Measurements from ENCODE around the gene PCDHGA6. TPM values are rescaled to one million over a fixed set of nuclear protein-coding genes. Genes with fewer than 3 reads are reported as not detected.
"Not testable (repeated sequence)": the region's sequence is repeated elsewhere in the genome, so short reads cannot be mapped to it uniquely, and the experiment has no call there.

PCDHGA6 gene
- total RNA-seq, 2 experiments from 2014 or later: 0.05 to 0.14 TPM

GRCh38 chr5:141360685-141361084 is 13.0 kb upstream of the PCDHGA6 start:
- peaks cover 38% of the 10 kb centered on the region for H3K9me3 Mint-ChIP-seq (ENCODE audit: low read depth)
- DNase-seq (no peak), ATAC-seq (no peak)
- ChIA-PET CTCF (interaction anchor here (1.1 kb wide), 1 partner anchor 25 kb away, joined by 3 read pairs; no protein-coding TSS in a partner anchor), POLR2A (no interaction called here)
- H3K4me1 Mint-ChIP-seq: peaks cover 2% of the 10 kb centered on the region
- no peak overlapping the region for H3K27ac Mint-ChIP-seq
- H3K4me3 Mint-ChIP-seq: no peak overlapping the region
- intact Hi-C loops (cut with DNase I, micrococcal nuclease): loop anchor here (5.0 to 10.0 kb wide), 5 partner anchors 116 to 566 kb away; partner anchors contain the start of genes PCDHA12 (in 1 of the 2), PCDHA2 (in 1 of the 2), PCDHA8 (in 1 of the 2) and PCDHA9 (in 1 of the 2)
- H3K36me3 Mint-ChIP-seq (ENCODE audit: low read depth): peaks cover 34% of the 10 kb centered on the region
- H3K27me3 Mint-ChIP-seq: peaks cover 80% of the 10 kb centered on the region

DNA sequence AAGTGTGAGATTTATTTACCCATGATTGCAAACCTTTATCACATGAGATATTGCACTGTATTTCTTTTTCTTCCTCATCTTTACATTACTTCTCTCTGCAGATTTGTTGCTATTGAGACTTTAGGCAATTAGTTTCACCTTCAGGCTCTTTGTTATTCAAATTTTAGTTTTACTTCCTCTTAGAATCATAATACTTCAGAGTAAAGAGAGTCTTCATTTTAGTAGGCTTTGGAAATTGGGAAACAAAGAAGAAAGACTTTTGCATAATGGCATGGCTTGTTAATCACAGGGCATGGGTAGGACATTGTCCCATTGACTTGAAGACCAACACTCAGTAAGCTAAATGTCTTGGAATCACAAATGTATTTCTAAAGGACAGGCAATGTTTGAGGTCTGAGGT is 11.0 kb upstream of the PCDHGA6 start:
- Mint-ChIP-seq H3K4me3 (no peak overlapping the region), H3K27me3 (peaks cover 73% of the 10 kb centered on the region)
- POLR2A ChIA-PET: no interaction called here

GRCh38 chr5:141363952-141364660 is 9.6 kb upstream of the PCDHGA6 start, which contains the start of gene PCDHGA5:
PCDHGA5 (plus strand) TSS chr5:141364162; CDS start chr5:141364331, 169 bp downstream.
- Mint-ChIP-seq H3K36me3 (ENCODE audit: low read depth) (peaks cover 38% of the 10 kb centered on the region), H3K9me3 (ENCODE audit: low read depth) (peaks cover 40% of the 10 kb centered on the region), H3K27me3 (peaks cover 71% of the 10 kb centered on the region), H3K4me1 (peaks cover 2% of the 10 kb centered on the region), H3K27ac (no peak within 1 kb of the TSS), H3K4me3 (no peak within 1 kb of the TSS)
- CTCF ChIA-PET: interaction anchor here (0.6 to 1.7 kb wide), 7 partner anchors 9 to 188 kb away, joined by 3 to 4 read pairs (median 3); partner anchors contain the start of genes PCDHGA2, PCDHGA4 and PCDHGB6
- intact Hi-C loops (cut with DNase I, micrococcal nuclease): loop anchor here (5.0 to 10.0 kb wide), 5 partner anchors 119 to 569 kb away; partner anchors contain the start of genes PCDHA12 (in 1 of the 2), PCDHA2 (in 1 of the 2), PCDHA8 (in 1 of the 2) and PCDHA9 (in 1 of the 2)
- ATAC-seq (no peak), DNase-seq (no peak)
- POLR2A ChIA-PET: no interaction called here

More for the DNA sequence above, 11.0 kb upstream of the PCDHGA6 start:
- intact Hi-C loops (cut with DNase I, micrococcal nuclease): loop anchor here (1.0 to 10.0 kb wide), 6 partner anchors 12 to 568 kb away; partner anchors contain the start of genes PCDHA12 (in 1 of the 2), PCDHA2 (in 1 of the 2), PCDHA8 (in 1 of the 2) and PCDHA9 (in 1 of the 2)
- H3K36me3 Mint-ChIP-seq (ENCODE audit: low read depth): peaks cover 38% of the 10 kb centered on the region
- H3K27ac Mint-ChIP-seq: no peak overlapping the region
- H3K4me1 Mint-ChIP-seq: peaks cover 2% of the 10 kb centered on the region
- DNase-seq (no peak), ATAC-seq (no peak)
- peaks cover 40% of the 10 kb centered on the region for H3K9me3 Mint-ChIP-seq (ENCODE audit: low read depth)
- CTCF ChIA-PET: interaction anchor here (0.5 to 1.0 kb wide), 3 partner anchors 150 to 1429 kb away, joined by 3 read pairs; no protein-coding TSS in a partner anchor

DNA sequence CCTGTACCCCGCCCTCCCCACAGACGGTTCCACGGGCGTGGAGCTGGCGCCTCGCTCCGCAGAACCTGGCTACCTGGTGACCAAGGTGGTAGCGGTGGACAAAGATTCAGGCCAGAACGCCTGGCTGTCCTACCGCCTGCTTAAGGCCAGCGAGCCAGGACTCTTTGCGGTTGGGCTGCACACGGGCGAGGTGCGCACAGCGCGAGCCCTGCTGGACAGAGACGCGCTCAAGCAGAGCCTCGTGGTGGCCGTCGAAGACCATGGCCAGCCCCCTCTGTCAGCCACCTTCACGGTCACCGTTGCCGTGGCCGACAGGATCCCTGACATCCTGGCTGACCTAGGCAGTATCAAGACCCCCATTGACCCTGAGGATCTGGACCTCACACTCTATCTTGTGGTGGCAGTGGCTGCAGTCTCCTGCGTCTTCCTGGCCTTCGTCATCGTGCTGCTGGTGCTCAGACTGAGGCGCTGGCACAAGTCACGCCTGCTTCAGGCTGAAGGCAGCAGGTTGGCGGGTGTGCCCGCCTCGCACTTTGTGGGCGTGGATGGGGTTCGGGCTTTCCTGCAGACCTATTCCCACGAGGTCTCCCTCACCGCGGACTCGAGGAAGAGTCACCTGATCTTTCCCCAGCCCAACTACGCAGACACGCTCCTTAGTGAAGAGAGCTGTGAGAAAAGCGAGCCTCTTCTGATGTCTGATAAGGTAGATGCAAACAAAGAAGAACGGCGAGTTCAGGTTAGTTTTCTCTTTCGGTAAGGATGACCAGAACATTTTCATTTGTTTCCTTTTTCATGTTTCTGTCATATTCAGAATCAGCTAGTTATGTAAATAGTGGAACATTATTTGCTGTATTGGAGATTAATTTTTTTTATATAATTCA is 7.4 kb upstream of the PCDHGA6 start:
- Mint-ChIP-seq H3K9me3 (ENCODE audit: low read depth) (peaks cover 28% of the 10 kb centered on the region), H3K36me3 (ENCODE audit: low read depth) (peaks cover 38% of the 10 kb centered on the region), H3K4me1 (peaks cover 3% of the 10 kb centered on the region), H3K27ac (no peak overlapping the region), H3K4me3 (no peak overlapping the region), H3K27me3 (peaks cover 69% of the 10 kb centered on the region)
- ATAC-seq (no peak), DNase-seq (no peak)
- CTCF ChIA-PET: no interaction called here
- intact Hi-C loops (cut with DNase I, micrococcal nuclease): loop anchor here (10.0 kb wide), 4 partner anchors 121 to 571 kb away; partner anchors contain the start of genes PCDHA12 (in 1 of the 2), PCDHA2 (in 1 of the 2), PCDHA8 (in 1 of the 2) and PCDHA9 (in 1 of the 2)
- POLR2A ChIA-PET: no interaction called here

DNA sequence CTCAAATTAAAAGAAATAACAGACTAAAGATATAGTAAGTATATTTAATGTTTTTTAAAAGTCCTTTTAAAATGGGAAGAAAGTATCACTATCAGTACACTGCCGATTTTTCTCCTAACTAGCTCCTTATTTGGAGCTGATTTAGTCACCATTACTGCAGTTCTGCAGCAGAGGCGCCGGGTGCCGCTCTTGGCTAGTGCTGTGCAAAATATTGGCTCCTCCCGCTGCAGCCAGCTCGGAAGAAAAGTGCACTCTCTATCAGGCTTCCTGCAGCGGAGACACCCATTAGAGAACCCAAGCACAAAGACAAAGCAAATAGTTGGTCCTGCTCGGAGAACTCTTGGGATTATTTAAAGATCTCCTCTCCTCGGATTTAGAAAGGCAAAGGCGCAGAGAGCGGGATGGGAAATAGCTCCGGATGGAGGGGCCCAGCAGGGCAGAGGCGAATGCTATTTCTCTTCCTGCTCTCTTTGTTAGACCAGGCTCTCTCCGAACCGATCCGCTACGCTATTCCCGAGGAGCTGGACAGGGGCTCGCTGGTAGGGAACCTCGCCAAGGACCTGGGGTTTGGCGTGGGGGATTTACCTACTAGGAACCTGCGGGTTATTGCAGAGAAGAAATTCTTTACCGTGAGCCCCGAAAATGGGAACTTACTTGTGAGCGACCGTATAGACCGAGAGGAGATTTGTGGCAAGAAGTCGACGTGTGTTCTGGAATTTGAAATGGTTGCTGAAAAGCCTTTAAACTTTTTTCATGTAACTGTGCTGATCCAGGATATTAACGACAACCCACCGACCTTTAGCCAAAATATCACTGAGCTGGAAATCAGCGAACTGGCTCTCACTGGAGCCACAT is 3.5 kb upstream of the PCDHGA6 start, which contains the start of gene PCDHGB3:
TSS of gene PCDHGB3 (plus strand) at position 249 of the 855 bp plus-strand sequence. CDS start at position 402, 153 bp downstream.
- H3K4me3 Mint-ChIP-seq: peak within 1 kb of the TSS; percentile 52
- peaks cover 30% of the 10 kb centered on the region for H3K9me3 Mint-ChIP-seq (ENCODE audit: low read depth)
- ChIA-PET CTCF (interaction anchor here (0.6 to 3.0 kb wide), 19 partner anchors 9 to 235 kb away, joined by 3 to 15 read pairs (median 5); partner anchors contain the start of genes PCDHB15, PCDHB5, PCDHGA1 and PCDHGA10), POLR2A (interaction anchor here (0.6 kb wide), 1 partner anchor 50 kb away, joined by 4 read pairs; no protein-coding TSS in a partner anchor)
- ATAC-seq (peak; percentile 76), DNase-seq (peak; percentile 63)
- H3K27ac Mint-ChIP-seq: no peak within 1 kb of the TSS
- peaks cover 34% of the 10 kb centered on the region for H3K36me3 Mint-ChIP-seq (ENCODE audit: low read depth)
- peaks cover 3% of the 10 kb centered on the region for H3K4me1 Mint-ChIP-seq
- H3K27me3 Mint-ChIP-seq: peaks cover 61% of the 10 kb centered on the region
- intact Hi-C loops (cut with DNase I, micrococcal nuclease): loop anchor here (5.0 to 10.0 kb wide), 6 partner anchors 37 to 578 kb away; partner anchors contain the start of genes PCDHA2 (in 2 of the 2), PCDHGB6 (in 2 of the 2), PCDHA12 (in 1 of the 2) and PCDHA8 (in 1 of the 2)

DNA sequence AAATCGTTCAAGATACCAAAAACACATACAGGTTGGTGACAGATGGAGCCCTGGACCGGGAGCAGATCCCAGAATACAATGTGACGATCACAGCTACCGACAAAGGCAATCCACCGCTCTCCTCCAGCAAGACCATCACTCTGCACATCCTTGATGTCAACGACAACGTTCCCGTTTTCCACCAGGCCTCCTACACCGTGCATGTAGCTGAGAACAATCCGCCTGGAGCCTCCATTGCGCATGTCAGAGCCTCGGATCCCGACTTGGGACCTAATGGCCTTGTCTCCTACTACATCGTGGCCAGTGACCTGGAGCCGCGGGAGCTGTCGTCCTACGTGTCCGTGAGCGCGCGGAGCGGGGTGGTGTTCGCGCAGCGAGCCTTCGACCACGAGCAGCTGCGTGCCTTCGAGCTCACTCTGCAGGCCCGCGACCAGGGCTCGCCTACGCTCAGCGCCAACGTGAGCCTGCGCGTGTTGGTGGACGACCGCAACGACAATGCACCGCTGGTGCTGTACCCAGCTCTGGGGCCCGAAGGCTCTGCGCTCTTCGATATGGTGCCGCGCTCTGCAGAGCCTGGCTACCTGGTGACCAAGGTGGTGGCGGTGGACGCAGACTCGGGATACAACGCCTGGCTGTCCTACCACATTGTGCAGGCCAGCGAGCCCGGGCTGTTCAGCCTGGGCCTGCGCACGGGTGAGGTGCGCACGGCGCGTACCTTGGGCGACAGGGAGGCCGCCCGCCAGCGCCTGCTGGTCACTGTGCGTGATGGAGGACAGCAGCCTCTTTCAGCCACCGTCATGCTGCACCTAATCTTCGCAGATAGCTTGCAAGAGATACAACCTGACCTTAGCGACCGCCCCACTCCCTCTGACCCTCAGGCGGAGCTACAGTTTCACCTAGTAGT is 1.9 kb upstream of the PCDHGA6 start:
- no peak overlapping the region for H3K27ac Mint-ChIP-seq
- no peak for DNase-seq
- CTCF ChIA-PET: interaction anchor here (1.0 to 3.0 kb wide), 4 partner anchors 41 to 149 kb away, joined by 3 to 15 read pairs (median 7); partner anchors contain the start of genes PCDHB14, PCDHB15, PCDHGA10 and PCDHGA11
- H3K9me3 Mint-ChIP-seq (ENCODE audit: low read depth): peaks cover 32% of the 10 kb centered on the region
- intact Hi-C loops (cut with DNase I, micrococcal nuclease): loop anchor here (5.0 kb wide), 2 partner anchors 35 to 580 kb away; partner anchors contain the start of genes PCDHGB6 (in 2 of the 2) and PCDHA2 (in 1 of the 2)
- H3K27me3 Mint-ChIP-seq: peaks cover 58% of the 10 kb centered on the region
- ATAC-seq: no peak
- peaks cover 3% of the 10 kb centered on the region for H3K4me1 Mint-ChIP-seq
- POLR2A ChIA-PET: no interaction called here
- peaks cover 25% of the 10 kb centered on the region for H3K36me3 Mint-ChIP-seq (ENCODE audit: low read depth)
- H3K4me3 Mint-ChIP-seq: no peak overlapping the region

GRCh38 chr5:141374627-141375026 is 936 bp downstream of the PCDHGA6 start:
- peaks cover 26% of the 10 kb centered on the region for H3K36me3 Mint-ChIP-seq (ENCODE audit: low read depth)
- peaks cover 55% of the 10 kb centered on the region for H3K27me3 Mint-ChIP-seq
- intact Hi-C loops (cut with DNase I, micrococcal nuclease): loop anchor here (5.0 kb wide), 2 partner anchors 33 to 582 kb away; partner anchors contain the start of genes PCDHGB6 (in 2 of the 2) and PCDHA2 (in 1 of the 2)
- no peak for ATAC-seq
- no peak overlapping the region for H3K4me3 Mint-ChIP-seq
- ChIA-PET POLR2A (interaction anchor here (0.6 kb wide), 1 partner anchor 46 kb away, joined by 4 read pairs; the partner anchor contains the start of gene PCDHGA11), CTCF (interaction anchor here (0.9 to 2.0 kb wide), 4 partner anchors 10 to 183 kb away, joined by 3 to 10 read pairs (median 5); partner anchors contain the start of genes PCDHGA10 and PCDHGA5)
- H3K27ac Mint-ChIP-seq: no peak overlapping the region
- peaks cover 3% of the 10 kb centered on the region for H3K4me1 Mint-ChIP-seq
- DNase-seq: no peak
- peaks cover 40% of the 10 kb centered on the region for H3K9me3 Mint-ChIP-seq (ENCODE audit: low read depth)

GRCh38 chr5:141375444-141376155 is 1.9 kb downstream of the PCDHGA6 start:
- ATAC-seq; H3K4me3 Mint-ChIP-seq; POLR2A ChIA-PET; H3K27ac Mint-ChIP-seq; intact Hi-C loops (cut with DNase I, micrococcal nuclease); DNase-seq; H3K4me1 Mint-ChIP-seq: not testable (repeated sequence)
- Mint-ChIP-seq H3K9me3 (ENCODE audit: low read depth) (peaks cover 40% of the 10 kb centered on the region), H3K27me3 (peaks cover 52% of the 10 kb centered on the region), H3K36me3 (ENCODE audit: low read depth) (peaks cover 22% of the 10 kb centered on the region)
- CTCF ChIA-PET: interaction anchor here (1.0 to 2.0 kb wide), 3 partner anchors 11 to 38 kb away, joined by 3 to 10 read pairs (median 4); partner anchors contain the start of genes PCDHGA10 and PCDHGA5
